Liver (tissue), 9 donors: Measurements from ENCODE around the gene DNM3. TPM values are rescaled to one million over a fixed set of nuclear protein-coding genes. Genes with fewer than 3 reads are reported as not detected.

ENCODE experiments used
- DNase-seq: peaks from one replicate; pipeline ENCODE4 v3.0.0-alpha.2; 2017; ENCODE audit warnings: low spot score
- H3K27ac ChIP-seq, 2 donors: one replicate each; pipeline ENCODE4 v1.7.0; 2013; ENCODE audit warnings: inconsistent platforms in 2 of 2, low read length in 2 of 2, control low read depth in 1 of 2, low read depth in 1 of 2, mild to moderate bottlenecking in 1 of 2
- H3K27me3 ChIP-seq, 4 donors: one replicate each; pipeline versions ENCODE4 v1.6.1 to v1.7.0; 2013; ENCODE audit warnings: low read length in 3 of 4, inconsistent platforms in 1 of 4, mild to moderate bottlenecking in 1 of 4, moderate library complexity in 1 of 4; ENCODE audit not compliant: control insufficient read depth in 4 of 4, insufficient read depth in 4 of 4
- H3K36me3 ChIP-seq, 4 donors: one replicate each; pipeline versions ENCODE4 v1.6.1 to v1.7.0; 2013; ENCODE audit warnings: low read length in 3 of 4, mild to moderate bottlenecking in 3 of 4, low read depth in 1 of 4, moderate library complexity in 1 of 4; ENCODE audit not compliant: control insufficient read depth in 4 of 4, insufficient read depth in 3 of 4
- H3K4me1 ChIP-seq, 4 donors: one replicate each; pipeline versions ENCODE4 v1.6.1 to v1.7.0; 2013; ENCODE audit warnings: low read length in 3 of 4, mild to moderate bottlenecking in 3 of 4, moderate library complexity in 1 of 4; ENCODE audit not compliant: control insufficient read depth in 4 of 4, insufficient read depth in 4 of 4
- H3K4me3 ChIP-seq, 3 donors: one replicate each; pipeline versions ENCODE4 v1.6.1 to v1.7.0; 2013; ENCODE audit warnings: low read length in 3 of 3, control low read depth in 1 of 3, low read depth in 1 of 3, mild to moderate bottlenecking in 1 of 3
- H3K9ac ChIP-seq, 2 donors: one replicate each; pipeline ENCODE4 v1.7.0; 2013; ENCODE audit warnings: low read length in 2 of 2, mild to moderate bottlenecking in 2 of 2, moderate library complexity in 2 of 2, control low read depth in 1 of 2, low read depth in 1 of 2
- H3K9me3 ChIP-seq, 4 donors: one replicate each; pipeline versions ENCODE4 v1.6.1 to v1.7.0; 2013; ENCODE audit warnings: low read length in 3 of 4; ENCODE audit not compliant: control insufficient read depth in 4 of 4
- ATF3 ChIP-seq: IDR thresholded peaks from 2 replicates; pipeline ENCODE4 v1.6.1; 2016; ENCODE audit warnings: antibody characterized with exemption
- EGR1 ChIP-seq, 2 donors: IDR thresholded peaks; 2 replicates each; pipeline ENCODE4 v1.6.1; 2016 to 2018; ENCODE audit warnings: antibody characterized with exemption in 2 of 2, low read depth in 2 of 2
- FOXA1 ChIP-seq: IDR thresholded peaks from 2 replicates; pipeline ENCODE4 v1.6.1; 2016; ENCODE audit warnings: antibody characterized with exemption
- FOXA2 ChIP-seq: IDR thresholded peaks from 2 replicates; pipeline ENCODE4 v1.6.1; 2016; ENCODE audit warnings: antibody characterized with exemption
- GABPA ChIP-seq, 2 donors: IDR thresholded peaks in 1 of 2; conservative IDR thresholded peaks in 1 of 2; 2 replicates each; pipeline ENCODE4 v1.6.1; 2016; ENCODE audit warnings: antibody characterized with exemption in 2 of 2, mild to moderate bottlenecking in 1 of 2, moderate library complexity in 1 of 2
- HNF4A ChIP-seq, 2 donors: conservative IDR thresholded peaks; 2 replicates each; pipeline ENCODE4 v1.6.1; 2016; ENCODE audit warnings: antibody characterized with exemption in 2 of 2, mild to moderate bottlenecking in 2 of 2
- HNF4G ChIP-seq: IDR thresholded peaks from 2 replicates; pipeline ENCODE4 v1.6.1; 2016; ENCODE audit warnings: antibody characterized with exemption
- JUND ChIP-seq, 2 donors: IDR thresholded peaks; 2 replicates each; pipeline ENCODE4 v1.6.1; 2016; ENCODE audit warnings: antibody characterized with exemption in 2 of 2
- MAX ChIP-seq: IDR thresholded peaks from 2 replicates; pipeline ENCODE4 v1.6.1; 2016; ENCODE audit warnings: antibody characterized with exemption
- NR2F2 ChIP-seq: IDR thresholded peaks from 2 replicates; pipeline ENCODE4 v1.6.1; 2016; ENCODE audit warnings: antibody characterized with exemption
- RAD21 ChIP-seq, 2 donors: IDR thresholded peaks; 2 replicates each; pipeline ENCODE4 v1.6.1; 2016; ENCODE audit warnings: antibody characterized with exemption in 2 of 2, mild to moderate bottlenecking in 2 of 2
- REST ChIP-seq: IDR thresholded peaks from 2 replicates; pipeline ENCODE4 v1.6.1; 2016; ENCODE audit warnings: antibody characterized with exemption, mild to moderate bottlenecking
- RXRA ChIP-seq, 2 donors: IDR thresholded peaks; 2 replicates each; pipeline ENCODE4 v1.6.1; 2017 to 2018; ENCODE audit warnings: antibody characterized with exemption in 2 of 2, mild to moderate bottlenecking in 1 of 2
- TAF1 ChIP-seq: conservative IDR thresholded peaks from 2 replicates; pipeline ENCODE4 v1.6.1; 2016; ENCODE audit warnings: antibody characterized with exemption, mild to moderate bottlenecking
- YY1 ChIP-seq: IDR thresholded peaks from 2 replicates; pipeline ENCODE4 v1.6.1; 2016; ENCODE audit warnings: antibody characterized with exemption, mild to moderate bottlenecking
- WGBS: extraction: QIAGEN DNeasy Blood & Tissue Kit; methylation state at CpG from one replicate; pipeline ENCODE4 v1.1.7; 2013; 5-methylcytosine and 5-hydroxymethylcytosine counted together
- polyA plus RNA-seq, 2 donors: library from polyadenylated mRNA; stranded (reverse) in 1 of 2; unstranded in 1 of 2; fragments of 200-250 nt in 1 of 2; fragments of >200 nt in 1 of 2; fragmentation: Nextera tagmentation in 1 of 2; extraction: Ambion mirVana in 1 of 2; gene quantifications; one replicate each; pipeline versions ENCODE4 v1.2.1 to v1.2.3, GENCODE V29; 2013 to 2015
- total RNA-seq, 2 donors: library from RNA; depleted of rRNA; stranded (reverse); fragments of >200 nt; gene quantifications; one replicate each; pipeline ENCODE4 v1.2.3, GENCODE V29; 2014
- TF ChIP-seq, protein P1 (sequence below): IDR thresholded peaks from 2 replicates; pipeline ENCODE4 v1.6.1; 2016; ENCODE audit warnings: antibody characterized with exemption
- TF ChIP-seq, protein P2 (sequence below): fragments of 150-350 bp; IDR thresholded peaks from 2 replicates; pipeline ENCODE4 v1.5.1; 2017; ENCODE audit warnings: improper control_type of control experiment, low read depth, low read length; ENCODE audit not compliant: missing input control
- donor health status: healthy.
- donor health status: healthy.
- donor health status: healthy.
- donor health status: healthy.
- donor health status: healthy.

The DNM3 gene
- total and polyA plus RNA-seq, 4 donors: 0.08 to 3.2 (median 1.0) TPM

DNA sequence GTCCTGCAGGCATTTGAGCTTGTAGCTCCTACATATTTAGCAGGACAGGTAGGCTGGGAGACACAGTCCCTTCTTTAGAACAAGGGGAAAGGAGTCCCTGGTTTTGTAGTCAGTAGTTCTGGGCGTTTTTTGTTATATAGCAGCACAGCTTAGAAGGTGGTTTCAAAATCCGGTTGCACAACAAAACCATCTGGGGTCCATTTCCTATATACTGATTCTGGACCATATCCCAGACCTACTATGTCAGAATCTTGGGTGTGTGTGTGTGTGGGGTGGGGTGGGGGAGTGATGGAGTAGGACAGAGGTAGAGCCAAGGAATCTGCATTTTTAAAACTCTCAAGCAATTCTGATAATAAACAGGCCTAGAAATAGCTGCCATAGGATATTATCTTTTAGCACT is 38.3 kb upstream of the DNM3 start:
- no peaks in the 10 kb centered on the region for H3K27me3 ChIP-seq
- H3K9ac ChIP-seq: no peak overlapping the region
- WGBS: 74% methylated on average over 2 of the region's 2 CpGs
- no peaks in the 10 kb centered on the region for H3K9me3 ChIP-seq
- H3K27ac ChIP-seq: no peak overlapping the region
- peaks cover 0 to 1% (median 0%) of the 10 kb centered on the region in 4 donors for H3K4me1 ChIP-seq
- DNase-seq: no peak
- H3K4me3 ChIP-seq: no peak overlapping the region
- TF ChIP-seq GABPA (IDR thresholded peaks at IDR 0.05 in 1 of 2, conservative IDR thresholded peaks at IDR 0.05 in 1 of 2): no peak
- no peak for TF ChIP-seq FOXA1
- TF ChIP-seq, protein P1, sequence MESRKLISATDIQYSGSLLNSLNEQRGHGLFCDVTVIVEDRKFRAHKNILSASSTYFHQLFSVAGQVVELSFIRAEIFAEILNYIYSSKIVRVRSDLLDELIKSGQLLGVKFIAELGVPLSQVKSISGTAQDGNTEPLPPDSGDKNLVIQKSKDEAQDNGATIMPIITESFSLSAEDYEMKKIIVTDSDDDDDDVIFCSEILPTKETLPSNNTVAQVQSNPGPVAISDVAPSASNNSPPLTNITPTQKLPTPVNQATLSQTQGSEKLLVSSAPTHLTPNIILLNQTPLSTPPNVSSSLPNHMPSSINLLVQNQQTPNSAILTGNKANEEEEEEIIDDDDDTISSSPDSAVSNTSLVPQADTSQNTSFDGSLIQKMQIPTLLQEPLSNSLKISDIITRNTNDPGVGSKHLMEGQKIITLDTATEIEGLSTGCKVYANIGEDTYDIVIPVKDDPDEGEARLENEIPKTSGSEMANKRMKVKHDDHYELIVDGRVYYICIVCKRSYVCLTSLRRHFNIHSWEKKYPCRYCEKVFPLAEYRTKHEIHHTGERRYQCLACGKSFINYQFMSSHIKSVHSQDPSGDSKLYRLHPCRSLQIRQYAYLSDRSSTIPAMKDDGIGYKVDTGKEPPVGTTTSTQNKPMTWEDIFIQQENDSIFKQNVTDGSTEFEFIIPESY: no peak
- TF ChIP-seq RAD21 (IDR thresholded peaks at IDR 0.05): no peak
- no peak for TF ChIP-seq EGR1 (IDR thresholded peaks at IDR 0.05; ENCODE audit: low read depth in 2 of 2)
- no peak for TF ChIP-seq HNF4A (conservative IDR thresholded peaks at IDR 0.05)
- TF ChIP-seq MAX: no peak
- TF ChIP-seq RXRA (IDR thresholded peaks at IDR 0.05): no peak
- TF ChIP-seq, protein P2, sequence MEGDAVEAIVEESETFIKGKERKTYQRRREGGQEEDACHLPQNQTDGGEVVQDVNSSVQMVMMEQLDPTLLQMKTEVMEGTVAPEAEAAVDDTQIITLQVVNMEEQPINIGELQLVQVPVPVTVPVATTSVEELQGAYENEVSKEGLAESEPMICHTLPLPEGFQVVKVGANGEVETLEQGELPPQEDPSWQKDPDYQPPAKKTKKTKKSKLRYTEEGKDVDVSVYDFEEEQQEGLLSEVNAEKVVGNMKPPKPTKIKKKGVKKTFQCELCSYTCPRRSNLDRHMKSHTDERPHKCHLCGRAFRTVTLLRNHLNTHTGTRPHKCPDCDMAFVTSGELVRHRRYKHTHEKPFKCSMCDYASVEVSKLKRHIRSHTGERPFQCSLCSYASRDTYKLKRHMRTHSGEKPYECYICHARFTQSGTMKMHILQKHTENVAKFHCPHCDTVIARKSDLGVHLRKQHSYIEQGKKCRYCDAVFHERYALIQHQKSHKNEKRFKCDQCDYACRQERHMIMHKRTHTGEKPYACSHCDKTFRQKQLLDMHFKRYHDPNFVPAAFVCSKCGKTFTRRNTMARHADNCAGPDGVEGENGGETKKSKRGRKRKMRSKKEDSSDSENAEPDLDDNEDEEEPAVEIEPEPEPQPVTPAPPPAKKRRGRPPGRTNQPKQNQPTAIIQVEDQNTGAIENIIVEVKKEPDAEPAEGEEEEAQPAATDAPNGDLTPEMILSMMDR: no peak
- TF ChIP-seq JUND (IDR thresholded peaks at IDR 0.05): no peak
- TF ChIP-seq REST: no peak
- no peak for TF ChIP-seq YY1
- TF ChIP-seq FOXA2: no peak
- no peak for TF ChIP-seq ATF3
- TF ChIP-seq NR2F2: no peak
- TF ChIP-seq TAF1: no peak
- peaks cover 0 to under 1% (median under 1%) of the 10 kb centered on the region in 4 donors for H3K36me3 ChIP-seq

DNA sequence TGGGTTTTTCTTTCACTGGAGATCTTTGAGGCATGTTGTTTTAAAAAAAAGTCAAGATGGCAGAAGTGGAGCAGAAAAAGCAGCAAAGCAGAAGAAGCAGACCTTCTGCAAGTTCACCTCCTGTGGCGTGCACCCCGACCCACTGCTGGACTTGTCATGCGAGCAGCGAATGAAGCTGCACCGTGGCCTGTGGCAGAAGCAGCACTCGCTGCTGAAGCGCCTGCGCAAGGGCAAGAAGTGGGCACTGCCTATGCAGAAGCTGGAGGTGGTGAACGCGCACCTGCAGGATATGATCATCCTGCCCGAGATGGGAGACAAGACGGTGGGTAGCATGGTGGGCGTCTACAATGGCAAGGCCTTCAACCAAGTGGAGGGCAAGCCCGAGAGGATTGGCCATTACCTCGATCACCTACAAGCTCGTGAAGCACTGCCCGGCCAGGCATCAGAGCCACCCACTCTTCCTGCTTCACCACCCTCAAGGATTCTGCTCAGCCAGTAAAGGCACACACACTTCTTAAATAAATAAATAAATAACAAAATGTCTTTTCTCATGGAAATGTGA is 37.8 kb upstream of the DNM3 start:
- Histone ChIP-seq H3K9ac (no peak overlapping the region), H3K9me3 (no peaks in the 10 kb centered on the region), H3K4me1 (peaks cover 0 to 1% (median 0%) of the 10 kb centered on the region in 4 donors), H3K27me3 (no peaks in the 10 kb centered on the region), H3K36me3 (no peaks in the 10 kb centered on the region), H3K27ac (no peak overlapping the region), H3K4me3 (no peak overlapping the region)
- DNase-seq: no peak
- 98% methylated on average over 17 of the region's 17 CpGs for WGBS
- TF ChIP-seq FOXA1 (no peak), RXRA (IDR thresholded peaks at IDR 0.05) (no peak), HNF4G (no peak), EGR1 (IDR thresholded peaks at IDR 0.05; ENCODE audit: low read depth in 2 of 2) (no peak), RAD21 (IDR thresholded peaks at IDR 0.05) (no peak), YY1 (no peak), REST (no peak)
- TF ChIP-seq, protein P2: no peak
